NCI-H345 (cell line): Measurements from ENCODE around the gene BCL10.

ENCODE experiments used
- DNase-seq: peaks from one replicate; lab custom pipeline; 2025; lab: John Stamatoyannopoulos, UW

The BCL10 gene

DNA sequence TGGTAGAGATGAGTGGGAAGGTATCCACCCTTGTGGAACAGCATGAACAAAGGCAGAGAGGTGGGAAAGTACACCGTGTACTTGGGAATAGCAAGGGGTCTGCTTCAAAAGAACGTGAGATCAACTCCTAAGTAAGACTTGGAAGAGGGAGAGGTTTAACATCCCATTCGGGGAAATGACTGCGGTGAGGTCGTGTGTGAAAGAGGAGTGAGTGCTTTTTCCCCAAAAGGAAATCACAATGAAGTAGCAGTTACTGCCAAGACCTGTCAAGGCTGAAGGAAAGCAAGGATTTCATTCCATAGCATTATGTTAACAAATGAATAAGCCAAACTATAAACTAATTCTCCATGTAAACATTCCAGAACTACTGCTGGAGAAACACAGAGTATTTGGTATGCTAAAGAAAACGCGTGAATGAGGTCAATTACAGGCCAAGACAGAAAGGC, 55.7 kb downstream of the BCL10 start:
- DNase-seq, result no peak

DNA sequence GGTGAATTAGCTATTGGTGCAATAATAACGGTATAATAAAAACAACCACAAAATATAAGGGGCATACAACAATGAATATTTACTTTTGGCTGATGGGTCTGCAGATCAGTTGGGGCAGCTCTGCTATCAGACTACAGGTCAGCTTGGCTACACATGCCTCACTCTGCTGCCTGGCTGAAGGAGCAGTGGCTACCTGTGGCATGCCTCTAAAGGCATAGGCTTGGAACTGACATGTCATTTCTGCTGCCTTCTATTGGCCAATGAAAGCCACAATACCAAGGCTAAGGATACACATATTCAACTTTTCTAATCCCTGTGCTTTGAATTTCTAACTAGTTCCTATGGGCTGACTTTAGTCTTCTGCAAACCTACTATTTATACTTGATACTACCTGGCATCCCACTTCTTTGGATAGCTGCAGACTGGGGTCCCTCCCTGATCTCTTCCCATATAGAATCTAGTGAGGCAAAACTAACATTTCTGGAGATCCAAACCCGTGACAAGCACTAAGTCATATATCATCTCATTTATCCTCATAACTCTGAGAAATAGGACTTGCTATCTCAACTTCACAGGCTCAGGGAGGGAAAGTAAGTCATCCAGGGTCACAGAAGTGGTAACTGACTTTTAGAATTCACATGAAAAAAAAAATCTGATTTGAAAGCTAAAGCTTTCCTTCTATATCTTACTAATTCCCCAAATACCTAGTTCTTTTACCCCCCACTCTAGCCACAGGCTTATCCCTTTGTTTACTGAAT, 56.4 kb downstream of the BCL10 start:
- no peak for DNase-seq

DNA sequence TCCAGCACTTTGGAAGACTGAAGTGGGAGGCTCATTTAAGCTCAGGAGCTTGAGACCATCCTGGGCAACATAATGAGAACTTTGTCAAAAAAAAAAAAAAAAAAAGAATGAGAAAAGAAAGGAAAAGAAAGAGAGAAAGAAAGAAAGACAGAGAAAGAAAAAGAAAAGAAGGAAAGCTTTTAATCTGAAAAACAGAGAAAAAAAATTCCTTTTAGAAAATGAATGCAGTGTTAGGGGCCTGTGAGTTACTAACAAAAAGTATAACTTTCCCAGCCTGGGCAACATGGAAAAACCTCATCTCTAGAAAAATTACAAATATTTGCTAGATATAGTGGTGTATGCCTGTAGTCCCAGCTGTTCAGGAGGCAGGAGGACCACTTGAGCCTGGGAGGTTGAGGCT, 59.7 kb downstream of the BCL10 start:
- DNase-seq, result no peak
